ENCODE data around the gene KLHL3. TPM values are rescaled to one million over a fixed set of nuclear protein-coding genes. Genes with fewer than 3 reads are reported as not detected.

KLHL3 gene
- total RNA-seq, 1 experiment from 2014 or later = 3.5 TPM

GRCh38 chr5:137679195-137679594 is 56.7 kb downstream of the KLHL3 start:
- no peak overlapping the region for H3K4me3 Mint-ChIP-seq (ENCODE audit: unreplicated experiment)
- Histone ChIP-seq H3K36me3 (ENCODE audit: control insufficient read depth, insufficient read depth, low read length) (no peaks in the 10 kb centered on the region), H3K27me3 (replicated peaks; ENCODE audit: control insufficient read depth, insufficient read depth, low read length) (no peaks in the 10 kb centered on the region), H3K4me1 (no peaks in the 10 kb centered on the region), H3K9me3 (no peaks in the 10 kb centered on the region), H3K4me3 (ENCODE audit: low read depth, low read length) (no peak overlapping the region)
- CTCF ChIA-PET = interaction anchor here (0.6 to 1.2 kb wide), 2 partner anchors 19 to 591 kb away, joined by 3 to 4 read pairs; no protein-coding TSS in a partner anchor
- peaks cover 5% of the 10 kb centered on the region for H3K27me3 Mint-ChIP-seq (ENCODE audit: insufficient read depth, unreplicated experiment)
- no peak for TF ChIP-seq CTCF (IDR thresholded peaks at IDR 0.05; ENCODE audit: insufficient read depth in 1 of 2, low read depth in 1 of 2, low read length in 1 of 2, severe bottlenecking in 1 of 2, unreplicated experiment in 1 of 2)
- no TSS peak for BruUV-seq (replicated peaks)
- DNase-seq = no peak
- POLR2A ChIA-PET = no interaction called here
- no peaks in the 10 kb centered on the region for H3K9me3 Mint-ChIP-seq (ENCODE audit: unreplicated experiment)
- intact Hi-C loops (cut with micrococcal nuclease; ENCODE audit: unreplicated experiment) = no loop called here
- no peak overlapping the region for H3K27ac Mint-ChIP-seq (ENCODE audit: unreplicated experiment)
- H3K4me1 Mint-ChIP-seq (ENCODE audit: low read depth, unreplicated experiment) = no peaks in the 10 kb centered on the region
- no peaks in the 10 kb centered on the region for H3K36me3 Mint-ChIP-seq (ENCODE audit: insufficient read depth, unreplicated experiment)

GRCh38 chr5:137672881-137673280 is 63.0 kb downstream of the KLHL3 start:
- ChIA-PET POLR2A (no interaction called here), CTCF (no interaction called here)
- no peak overlapping the region for H3K27ac Mint-ChIP-seq (ENCODE audit: unreplicated experiment)
- Histone ChIP-seq H3K4me3 (ENCODE audit: low read depth, low read length) (no peak overlapping the region), H3K9me3 (no peaks in the 10 kb centered on the region), H3K4me1 (no peaks in the 10 kb centered on the region), H3K27me3 (replicated peaks; ENCODE audit: control insufficient read depth, insufficient read depth, low read length) (no peaks in the 10 kb centered on the region), H3K36me3 (ENCODE audit: control insufficient read depth, insufficient read depth, low read length) (no peaks in the 10 kb centered on the region)
- H3K4me1 Mint-ChIP-seq (ENCODE audit: low read depth, unreplicated experiment) = no peaks in the 10 kb centered on the region
- no peak overlapping the region for H3K4me3 Mint-ChIP-seq (ENCODE audit: unreplicated experiment)
- no peak for DNase-seq
- no peak for TF ChIP-seq CTCF (IDR thresholded peaks at IDR 0.05; ENCODE audit: insufficient read depth in 1 of 2, low read depth in 1 of 2, low read length in 1 of 2, severe bottlenecking in 1 of 2, unreplicated experiment in 1 of 2)
- H3K36me3 Mint-ChIP-seq (ENCODE audit: insufficient read depth, unreplicated experiment) = no peaks in the 10 kb centered on the region
- no TSS peak for BruUV-seq (replicated peaks)
- intact Hi-C loops (cut with micrococcal nuclease; ENCODE audit: unreplicated experiment) = no loop called here
- H3K9me3 Mint-ChIP-seq (ENCODE audit: unreplicated experiment) = no peaks in the 10 kb centered on the region
- peaks cover 5% of the 10 kb centered on the region for H3K27me3 Mint-ChIP-seq (ENCODE audit: insufficient read depth, unreplicated experiment)

- BruUV-seq (replicated peaks) = no TSS peak
- Mint-ChIP-seq H3K27ac (ENCODE audit: unreplicated experiment) (no peak overlapping the region), H3K27me3 (ENCODE audit: insufficient read depth, unreplicated experiment) (peaks cover 5% of the 10 kb centered on the region), H3K9me3 (ENCODE audit: unreplicated experiment) (no peaks in the 10 kb centered on the region), H3K4me3 (ENCODE audit: unreplicated experiment) (no peak overlapping the region), H3K4me1 (ENCODE audit: low read depth, unreplicated experiment) (no peaks in the 10 kb centered on the region), H3K36me3 (ENCODE audit: insufficient read depth, unreplicated experiment) (no peaks in the 10 kb centered on the region)
- no peak for TF ChIP-seq CTCF (IDR thresholded peaks at IDR 0.05; ENCODE audit: insufficient read depth in 1 of 2, low read depth in 1 of 2, low read length in 1 of 2, severe bottlenecking in 1 of 2, unreplicated experiment in 1 of 2)
- Histone ChIP-seq H3K9me3 (no peaks in the 10 kb centered on the region), H3K36me3 (ENCODE audit: control insufficient read depth, insufficient read depth, low read length) (no peaks in the 10 kb centered on the region), H3K4me3 (ENCODE audit: low read depth, low read length) (no peak overlapping the region), H3K27me3 (replicated peaks; ENCODE audit: control insufficient read depth, insufficient read depth, low read length) (no peaks in the 10 kb centered on the region), H3K4me1 (no peaks in the 10 kb centered on the region)
- ChIA-PET CTCF (no interaction called here), POLR2A (no interaction called here)
- DNase-seq = no peak
- intact Hi-C loops (cut with micrococcal nuclease; ENCODE audit: unreplicated experiment) = no loop called here
Measured at GRCh38 chr5:137672001-137672400, 63.9 kb downstream of the KLHL3 start.

Data from Caco-2 (cell line).